ENCODE results near the gene DYDC1.
"Not testable (repeated sequence)": the region's sequence is repeated elsewhere in the genome, so short reads cannot be mapped to it uniquely, and the experiment has no call there.

DYDC1 gene

GRCh38 chr10:80333983-80334382 is 22.6 kb downstream of the DYDC1 start:
- FAIRE-seq = no peak

GRCh38 chr10:80324891-80325364 is 31.6 kb downstream of the DYDC1 start:
- no peak for FAIRE-seq

GRCh38 chr10:80324086-80324485 is 32.5 kb downstream of the DYDC1 start:
- FAIRE-seq = no peak

- FAIRE-seq = no peak
These were observed 33.2 kb downstream of the DYDC1 start for GRCh38 chr10:80323311-80323710.

GRCh38 chr10:80322711-80323110 is 33.8 kb downstream of the DYDC1 start:
- FAIRE-seq = no peak

GRCh38 chr10:80322158-80322557 is 34.4 kb downstream of the DYDC1 start:
- FAIRE-seq = no peak

- no peak for FAIRE-seq
These were observed 35.4 kb downstream of the DYDC1 start for GRCh38 chr10:80321183-80321582.

GRCh38 chr10:80320377-80320776 is 36.2 kb downstream of the DYDC1 start:
- no peak for FAIRE-seq

- no peak for FAIRE-seq
These were observed 36.7 kb downstream of the DYDC1 start for GRCh38 chr10:80319725-80320290.

- no peak for FAIRE-seq
These were observed 37.2 kb downstream of the DYDC1 start for GRCh38 chr10:80319318-80319717.

GRCh38 chr10:80318742-80319141 is 37.8 kb downstream of the DYDC1 start:
- FAIRE-seq = no peak

- FAIRE-seq = no peak
These were observed 41.2 kb downstream of the DYDC1 start for GRCh38 chr10:80315391-80315790.

- no peak for FAIRE-seq
These were observed 43.0 kb downstream of the DYDC1 start for GRCh38 chr10:80313523-80313922.

GRCh38 chr10:80305989-80306388 is 50.6 kb downstream of the DYDC1 start:
- not testable (repeated sequence) for FAIRE-seq

GRCh38 chr10:80296942-80297341 is 59.6 kb downstream of the DYDC1 start:
- FAIRE-seq = no peak

- no peak for FAIRE-seq
These were observed 63.8 kb downstream of the DYDC1 start for GRCh38 chr10:80292607-80293239.

GRCh38 chr10:80290474-80291220 is 65.9 kb downstream of the DYDC1 start:
- no peak for FAIRE-seq

- no peak for FAIRE-seq
These were observed 66.9 kb downstream of the DYDC1 start, which contains the start of gene MAT1A for GRCh38 chr10:80289451-80290287. TSS of gene MAT1A (minus strand) at chr10:80289658. CDS start at chr10:80289423, 235 bp downstream.

- no peak for FAIRE-seq
These were observed 67.7 kb downstream of the DYDC1 start for GRCh38 chr10:80288849-80289248.
